Breast epithelium (tissue), 3 donors: Measurements from ENCODE around the gene SPHK2.

Experiments used
- POLR2A ChIP-seq: fragments of 450-650 bp; IDR thresholded peaks from one replicate; pipeline ENCODE4 v1.6.1; 2016; ENCODE audit warnings: antibody characterized with exemption, mild to moderate bottlenecking, moderate library complexity
- POLR2AphosphoS5 ChIP-seq, 3 donors: sonication (generic); formaldehyde crosslinking; IDR thresholded peaks; one replicate each; pipeline ENCODE4 v1.6.1; 2017; ENCODE audit warnings: antibody characterized with exemption in 3 of 3

GRCh38 chr19:48646722-48647216 is 27.5 kb downstream of the SPHK2 start:
- no peak for TF ChIP-seq POLR2AphosphoS5 (IDR thresholded peaks at IDR 0.05)
- TF ChIP-seq POLR2A = no peak
